SK-N-SH (cell line): ENCODE data around the gene TRMT10B. TPM values are rescaled to one million over a fixed set of nuclear protein-coding genes. Genes with fewer than 3 reads are reported as not detected.

Experiments
- CTCF ChIA-PET: fragments of 300-600, 350-600 bp; formaldehyde crosslinking; extraction: SDS; loops from one replicate; lab custom pipeline; 2021; lab: Yijun Ruan, JAX
- POLR2A ChIA-PET: fragments of 350-600 bp; sonication (Branson Sonifier 250); formaldehyde crosslinking; extraction: SDS; loops from one replicate; lab custom pipeline; 2020; ENCODE audit warnings: antibody characterized with exemption, inconsistent platforms; lab: Yijun Ruan, JAX
- DNase-seq: peaks from one replicate; pipeline ENCODE4 v3.0.0; 2012
- H2AFZ ChIP-seq: fragments of 200-600 bp; sonication (generic); 2 replicates; pipeline ENCODE4 v1.8.1; 2016; ENCODE audit warnings: antibody characterized with exemption, mild to moderate bottlenecking, low read depth
- H3F3A ChIP-seq: fragments of 200-600 bp; sonication (generic); replicated peaks from 2 replicates; pipeline ENCODE3; 2016; ENCODE audit warnings: antibody characterized with exemption, mild to moderate bottlenecking; ENCODE audit not compliant: insufficient read depth
- H3K27ac ChIP-seq, 2 experiments: fragments of 200-500 bp in 1 of 2; fragments of 200-600 bp in 1 of 2; sonication (Bioruptor generic) in 1 of 2; sonication (generic), shearing (Covaris generic) in 1 of 2; 2 replicates each; pipeline versions ENCODE4 v1.5.1 to v1.6.1; 2014 to 2016; ENCODE audit warnings: low read depth in 2 of 2, inconsistent platforms in 1 of 2, low read length in 1 of 2, mild to moderate bottlenecking in 1 of 2, mixed read lengths in 1 of 2
- H3K27me3 ChIP-seq: fragments of 200-600 bp; sonication (generic), shearing (Covaris generic); 2 replicates; pipeline ENCODE4 v1.6.1; 2016; ENCODE audit warnings: mixed run types; ENCODE audit not compliant: insufficient read depth
- H3K36me3 ChIP-seq, 2 experiments: fragments of 200-500 bp in 1 of 2; fragments of 200-600 bp in 1 of 2; sonication (Bioruptor generic) in 1 of 2; sonication (generic) in 1 of 2; replicated peaks in 1 of 2; 2 replicates each; pipeline versions ENCODE3 to v1.5.1; 2014 to 2016; ENCODE audit warnings: low read length in 1 of 2, mild to moderate bottlenecking in 1 of 2; ENCODE audit not compliant: insufficient read depth in 2 of 2, control insufficient read depth in 1 of 2
- H3K4me1 ChIP-seq, 2 experiments: fragments of 200-500 bp in 1 of 2; fragments of 200-600 bp in 1 of 2; sonication (Bioruptor generic) in 1 of 2; sonication (generic), shearing (Covaris generic) in 1 of 2; 2 replicates each; pipeline versions ENCODE4 v1.5.1 to v1.6.1; 2014 to 2016; ENCODE audit warnings: low read depth in 1 of 2, low read length in 1 of 2, mixed run types in 1 of 2; ENCODE audit not compliant: insufficient read depth in 2 of 2, control insufficient read depth in 1 of 2
- H3K4me2 ChIP-seq: fragments of 200-600 bp; sonication (generic), shearing (Covaris generic); 2 replicates; pipeline ENCODE4 v1.6.1; 2017; ENCODE audit warnings: mixed run types
- H3K4me3 ChIP-seq, 2 experiments: fragments of 200-500 bp in 1 of 2; fragments of 200-600 bp in 1 of 2; sonication (Bioruptor generic) in 1 of 2; sonication (generic), shearing (Covaris generic) in 1 of 2; 2 replicates each; pipeline versions ENCODE4 v1.5.1 to v1.8.1; 2014 to 2016; ENCODE audit warnings: low read depth in 2 of 2, inconsistent platforms in 1 of 2, low read length in 1 of 2, mild to moderate bottlenecking in 1 of 2, mixed read lengths in 1 of 2, moderate library complexity in 1 of 2
- H3K79me2 ChIP-seq: fragments of 200-600 bp; sonication (generic); 2 replicates; pipeline ENCODE4 v1.8.1; 2017; ENCODE audit warnings: mild to moderate bottlenecking; ENCODE audit not compliant: insufficient read depth
- H3K9ac ChIP-seq: fragments of 200-600 bp; sonication (generic); 2 replicates; pipeline ENCODE4 v1.6.1; 2017; ENCODE audit warnings: mixed run types
- H3K9me2 ChIP-seq: fragments of 200-600 bp; sonication (generic); 2 replicates; pipeline ENCODE4 v1.6.1; 2017; ENCODE audit warnings: mixed run types
- H3K9me3 ChIP-seq: fragments of 200-600 bp; sonication (generic); 2 replicates; pipeline ENCODE4 v1.6.1; 2017; ENCODE audit warnings: mixed run types, mild to moderate bottlenecking, moderate library complexity
- H4K20me1 ChIP-seq: fragments of 200-600 bp; sonication (generic); 2 replicates; pipeline ENCODE4 v1.6.1; 2017; ENCODE audit warnings: mild to moderate bottlenecking, mixed run types; ENCODE audit not compliant: insufficient read depth
- EZH2phosphoT487 ChIP-seq: fragments of 200-600 bp; sonication (generic); IDR thresholded peaks from 2 replicates; pipeline ENCODE4 v1.6.1; 2017; ENCODE audit warnings: low read depth, mixed run types, mild to moderate bottlenecking, antibody characterized with exemption, moderate library complexity, borderline replicate concordance
- FOXM1 ChIP-seq: IDR thresholded peaks from 2 replicates; pipeline ENCODE4 v1.4.0; 2012; ENCODE audit warnings: low read depth, mild to moderate bottlenecking
- JUND ChIP-seq: IDR thresholded peaks from 2 replicates; pipeline ENCODE4 v1.4.0; 2012
- MEF2A ChIP-seq: IDR thresholded peaks from 2 replicates; pipeline ENCODE4 v1.4.0; 2012; ENCODE audit warnings: low read depth, borderline replicate concordance
- NFIC ChIP-seq: IDR thresholded peaks from 2 replicates; pipeline ENCODE4 v1.4.0; 2012; ENCODE audit warnings: borderline replicate concordance
- RCOR1 ChIP-seq: fragments of 150-350 bp; IDR thresholded peaks from 2 replicates; pipeline ENCODE4 v1.6.1; 2017; ENCODE audit warnings: antibody characterized with exemption, low read length
- RFX5 ChIP-seq: IDR thresholded peaks from 2 replicates; pipeline ENCODE4 v1.6.1; 2012; ENCODE audit warnings: mild to moderate bottlenecking, improper control_type of control experiment, low read length
- RXRA ChIP-seq: IDR thresholded peaks from 2 replicates; pipeline ENCODE4 v1.4.0; 2012; ENCODE audit warnings: low read depth, mild to moderate bottlenecking, borderline replicate concordance
- SMC3 ChIP-seq: IDR thresholded peaks from 2 replicates; pipeline ENCODE4 v1.6.1; 2012; ENCODE audit warnings: low read depth, low read length, improper control_type of control experiment
- TAF1 ChIP-seq: IDR thresholded peaks from 2 replicates; pipeline ENCODE4 v1.6.1; 2012; ENCODE audit warnings: low read depth, mild to moderate bottlenecking, low read length, moderate library complexity, borderline replicate concordance
- YY1 ChIP-seq: IDR thresholded peaks from 2 replicates; pipeline ENCODE4 v1.4.0; 2012; ENCODE audit warnings: low read depth, mild to moderate bottlenecking
- ZBTB33 ChIP-seq: IDR thresholded peaks from 2 replicates; pipeline ENCODE4 v1.4.0; 2012; ENCODE audit warnings: low read depth, borderline replicate concordance
- WGBS: methylation state at CpG from one replicate; pipeline ENCODE4 v1.1.6; 2017; ENCODE audit warnings: low lambda C conversion rate; 5-methylcytosine and 5-hydroxymethylcytosine counted together
- polyA plus RNA-seq, 3 experiments: library from polyadenylated mRNA; depleted of rRNA; stranded (reverse); fragments of >200 nt; gene quantifications; 2 replicates each; pipeline ENCODE4 v1.2.3, GENCODE V29; 2012

TRMT10B gene
- polyA plus RNA-seq, 1 of the 3 experiments (the other 2 are of a cell fraction) = 7.3 TPM

GRCh38 chr9:37788332-37788731, 34.7 kb downstream of the TRMT10B start:
- H3K4me2 ChIP-seq = no peak overlapping the region
- H3K79me2 ChIP-seq = peaks cover 16% of the 10 kb centered on the region
- 72% methylated on average over 6 of the region's 6 CpGs for WGBS
- no peaks in the 10 kb centered on the region for H3K9me3 ChIP-seq
- no peaks in the 10 kb centered on the region for H3K27me3 ChIP-seq
- ChIA-PET POLR2A (no interaction called here), CTCF (interaction anchor here (1.2 kb wide), 1 partner anchor 196 kb away, joined by 3 read pairs; the partner anchor contains the start of gene TOMM5)
- no peak for DNase-seq
- TF ChIP-seq YY1 = no peak
- TF ChIP-seq NFIC = no peak
- TF ChIP-seq RFX5 = no peak
- no peak for TF ChIP-seq SMC3
- no peak for TF ChIP-seq JUND
- TF ChIP-seq TAF1 = no peak
- H3K4me3 ChIP-seq = no peak overlapping the region
- peaks cover 6% of the 10 kb centered on the region in 2 experiments for H3K36me3 ChIP-seq
- H3F3A ChIP-seq = peaks cover 6% of the 10 kb centered on the region
- H3K9ac ChIP-seq = no peak overlapping the region
- no peak overlapping the region for H3K27ac ChIP-seq
- H3K9me2 ChIP-seq = no peaks in the 10 kb centered on the region
- H3K4me1 ChIP-seq = peaks cover 5% of the 10 kb centered on the region in 2 experiments; a peak in 3 of 4 replicates
- no peaks in the 10 kb centered on the region for H4K20me1 ChIP-seq
- no peak overlapping the region for H2AFZ ChIP-seq

- Histone ChIP-seq H2AFZ (no peak overlapping the region), H3K27me3 (no peaks in the 10 kb centered on the region), H3F3A (no peaks in the 10 kb centered on the region), H3K4me3 (no peak overlapping the region), H3K9me3 (no peaks in the 10 kb centered on the region), H4K20me1 (no peaks in the 10 kb centered on the region), H3K4me1 (peaks cover 0 to 4% of the 10 kb centered on the region in 2 experiments; a peak in 3 of 4 replicates), H3K79me2 (no peaks in the 10 kb centered on the region), H3K36me3 (no peaks in the 10 kb centered on the region), H3K9ac (no peak overlapping the region), H3K27ac (no peak overlapping the region), H3K4me2 (no peak overlapping the region), H3K9me2 (no peaks in the 10 kb centered on the region)
- DNase-seq = no peak
- POLR2A ChIA-PET = no interaction called here
- TF ChIP-seq MEF2A = no peak
- TF ChIP-seq EZH2phosphoT487 = no peak
- TF ChIP-seq JUND = no peak
- no peak for TF ChIP-seq ZBTB33
- no peak for TF ChIP-seq RXRA
- no peak for TF ChIP-seq RCOR1
- no peak for TF ChIP-seq FOXM1
- CTCF ChIA-PET = interaction anchor here (1.3 to 1.4 kb wide), 2 partner anchors 10 to 41 kb away, joined by 4 to 5 read pairs; partner anchors contain the start of gene DCAF10
- WGBS = 95% methylated on average over 2 of the region's 2 CpGs
Measured at GRCh38 chr9:37790096-37790495, 36.5 kb downstream of the TRMT10B start.
